K562 (cell line): Measurements from ENCODE around the gene DEPDC4. TPM values are rescaled to one million over a fixed set of nuclear protein-coding genes. Genes with fewer than 3 reads are reported as not detected.

Source experiments
- ADNP ChIP-seq: fragments of 200-800 bp; sonication (Bioruptor generic); IDR thresholded peaks from 2 replicates; pipeline ENCODE4 v1.6.1; 2016; ENCODE audit warnings: missing genetic modification characterization, missing compliant biosample characterization
- CBX1 ChIP-seq: sonication (generic); IDR thresholded peaks from 2 replicates; pipeline ENCODE4 v1.6.1; 2016; ENCODE audit warnings: antibody characterized with exemption, low read depth, mild to moderate bottlenecking
- CCNT2 ChIP-seq: IDR thresholded peaks from 2 replicates; pipeline ENCODE4 v1.6.1; 2011; ENCODE audit warnings: borderline replicate concordance, low read depth, mild to moderate bottlenecking, moderate library complexity, mixed read lengths, low read length; ENCODE audit not compliant: insufficient read length; ENCODE audit errors: extremely low read depth
- EHMT2 ChIP-seq: fragments of 450-650 bp; IDR thresholded peaks from 2 replicates; pipeline ENCODE4 v1.6.1; 2018; ENCODE audit warnings: antibody characterized with exemption
- EZH2 ChIP-seq: IDR thresholded peaks from 2 replicates; pipeline ENCODE4 v1.6.1; 2012; ENCODE audit warnings: low read depth, mild to moderate bottlenecking, inconsistent platforms, low read length, borderline replicate concordance
- GABPB1 ChIP-seq: sonication (generic); formaldehyde crosslinking; IDR thresholded peaks from 2 replicates; pipeline ENCODE4 v1.8.0; 2022; ENCODE audit warnings: mild to moderate bottlenecking, missing genetic modification reagents
- HNRNPL ChIP-seq: fragments of 200-400 bp; formaldehyde crosslinking; IDR thresholded peaks from 2 replicates; pipeline ENCODE4 v1.6.1; 2017; ENCODE audit warnings: low read depth, mild to moderate bottlenecking, low read length
- KLF1 ChIP-seq: fragments of 450-650 bp; IDR thresholded peaks from 2 replicates; pipeline ENCODE4 v1.6.1; 2016; ENCODE audit warnings: missing genetic modification characterization, missing compliant biosample characterization
- NBN ChIP-seq: fragments of 450-650 bp; IDR thresholded peaks from 2 replicates; pipeline ENCODE4 v1.6.1; 2016; ENCODE audit warnings: low read depth, mild to moderate bottlenecking
- RB1 ChIP-seq: fragments of 450-650 bp; IDR thresholded peaks from 2 replicates; pipeline ENCODE4 v1.6.1; 2017; ENCODE audit warnings: low read depth, mild to moderate bottlenecking
- RFX5 ChIP-seq: IDR thresholded peaks from 2 replicates; pipeline ENCODE4 v1.6.1; 2011; ENCODE audit warnings: low read depth, mild to moderate bottlenecking, improper control_type of control experiment, low read length
- SETDB1 ChIP-seq: IDR thresholded peaks from one replicate; pipeline ENCODE4 v1.6.1; 2012; ENCODE audit warnings: low read length, control low read depth, inconsistent platforms
- SMAD3 ChIP-seq: fragments of 450-650 bp; formaldehyde crosslinking; conservative IDR thresholded peaks from 2 replicates; pipeline ENCODE4 v1.4.0; 2020; ENCODE audit warnings: mild to moderate bottlenecking
- ZBTB40 ChIP-seq, 2 experiments: fragments of 450-650 bp in 1 of 2; sonication (generic) in 1 of 2; formaldehyde crosslinking in 1 of 2; IDR thresholded peaks; 2 replicates each; pipeline versions ENCODE4 v1.7.1 to v1.9.0; 2016 to 2022; ENCODE audit warnings: inconsistent platforms in 1 of 2, mild to moderate bottlenecking in 1 of 2, missing genetic modification reagents in 1 of 2
- ZNF253 ChIP-seq: fragments of 250-450 bp; sonication (Bioruptor Pico); conservative IDR thresholded peaks from 2 replicates; pipeline ENCODE4 v1.6.1; 2021; ENCODE audit warnings: mild to moderate bottlenecking
- ZNF444 ChIP-seq: fragments of 250-450 bp; sonication (Bioruptor Pico); IDR thresholded peaks from 2 replicates; pipeline ENCODE4 v1.4.0; 2020; ENCODE audit warnings: mild to moderate bottlenecking, moderate library complexity
- ZNF639 ChIP-seq, 2 experiments: fragments of 200-800 bp in 1 of 2; sonication (Bioruptor generic) in 1 of 2; sonication (generic) in 1 of 2; formaldehyde crosslinking in 1 of 2; IDR thresholded peaks in 1 of 2; conservative IDR thresholded peaks in 1 of 2; 2 replicates each; pipeline versions ENCODE4 v1.5.0 to v1.6.1; 2016 to 2020; ENCODE audit warnings: missing compliant biosample characterization in 1 of 2, missing genetic modification characterization in 1 of 2, missing genetic modification reagents in 1 of 2
- ZNF778 ChIP-seq: fragments of 450-650 bp; formaldehyde crosslinking; IDR thresholded peaks from 2 replicates; pipeline ENCODE4 v1.4.0; 2020; ENCODE audit warnings: mild to moderate bottlenecking, moderate library complexity
- polyA plus RNA-seq, 8 experiments: library from polyadenylated mRNA; depleted of rRNA in 4 of 8; stranded (reverse) in 5 of 8; unstranded in 3 of 8; fragments of >200 nt; fragmentation: Nextera tagmentation in 2 of 8; fragmentation: Illumina TruSeq in 1 of 8; extraction: Ambion mirVana in 2 of 8; extraction: Trizol in 1 of 8; gene quantifications; 2 replicates each; pipeline versions ENCODE4 v1.2.1 to v1.2.3, GENCODE V29; 2011 to 2014; ENCODE audit warnings: inconsistent platforms in 1 of 8, missing spikeins in 1 of 8
- total RNA-seq, 7 experiments: library from RNA; depleted of rRNA in 6 of 7; stranded (reverse); fragments of >200 nt in 6 of 7; fragmentation: Illumina TruSeq in 2 of 7; extraction: Trizol in 2 of 7; gene quantifications; 2 replicates each; pipeline versions ENCODE4 v1.2.1 to v1.2.3, GENCODE V29; 2011 to 2021; ENCODE audit warnings: low replicate concordance in 1 of 7

DEPDC4 gene
- total and polyA plus RNA-seq, 9 of the 15 experiments (the other 6 are each of a cell fraction or from before 2014, with no cell fraction given) = 3.6 to 13.2 (median 7.4) TPM

- TF ChIP-seq ZNF253 = no peak
- TF ChIP-seq KLF1 = no peak
- TF ChIP-seq CBX1 = no peak
- no peak for TF ChIP-seq SETDB1
- no peak for TF ChIP-seq ZNF444 (CRISPR knock-in tag)
- no peak for TF ChIP-seq NBN
- peak; percentile 19; the same call in 1 of the 2 replicates for TF ChIP-seq GABPB1
- TF ChIP-seq HNRNPL = 0 out of 2 replicates have a peak, but pooled peaks have one; percentile 45
- TF ChIP-seq SMAD3 (CRISPR knock-in tag) = no peak
- no peak for TF ChIP-seq ZNF778
- no peak for TF ChIP-seq ADNP (tag)
- 0 out of 2 replicates have a peak, but pooled peaks have one; percentile 64 for TF ChIP-seq RB1
- no peak for TF ChIP-seq ZNF639 (CRISPR knock-in tag; conservative IDR thresholded peaks at IDR 0.05 in 1 of 2, IDR thresholded peaks at IDR 0.05 in 1 of 2)
- TF ChIP-seq CCNT2 = no peak
- TF ChIP-seq ZBTB40 (IDR thresholded peaks at IDR 0.05) = no peak
- no peak for TF ChIP-seq ZBTB40 (CRISPR knock-in tag; IDR thresholded peaks at IDR 0.05)
- no peak for TF ChIP-seq EHMT2
- no peak for TF ChIP-seq RFX5
- TF ChIP-seq EZH2 = no peak
These were observed 67.3 kb downstream of the DEPDC4 start (continued) for GRCh38 chr12:100199347-100200149.
